ENCODE measurements around the gene PDAP1. TPM values are rescaled to one million over a fixed set of nuclear protein-coding genes. Genes with fewer than 3 reads are reported as not detected.
A peak's percentile ranks its signal among the peaks of the same experiment; 100 is the strongest.

PDAP1 gene, protein sequence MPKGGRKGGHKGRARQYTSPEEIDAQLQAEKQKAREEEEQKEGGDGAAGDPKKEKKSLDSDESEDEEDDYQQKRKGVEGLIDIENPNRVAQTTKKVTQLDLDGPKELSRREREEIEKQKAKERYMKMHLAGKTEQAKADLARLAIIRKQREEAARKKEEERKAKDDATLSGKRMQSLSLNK
- total RNA-seq (2014; rRNA removed; shearing (Covaris generic)) (91.3 and 141 TPM in 2 replicates), polyA plus RNA-seq (2016; fragmentation: Nextera tagmentation; extraction: Ambion mirVana) (91.0 and 95.5 TPM in 2 replicates)

DNA sequence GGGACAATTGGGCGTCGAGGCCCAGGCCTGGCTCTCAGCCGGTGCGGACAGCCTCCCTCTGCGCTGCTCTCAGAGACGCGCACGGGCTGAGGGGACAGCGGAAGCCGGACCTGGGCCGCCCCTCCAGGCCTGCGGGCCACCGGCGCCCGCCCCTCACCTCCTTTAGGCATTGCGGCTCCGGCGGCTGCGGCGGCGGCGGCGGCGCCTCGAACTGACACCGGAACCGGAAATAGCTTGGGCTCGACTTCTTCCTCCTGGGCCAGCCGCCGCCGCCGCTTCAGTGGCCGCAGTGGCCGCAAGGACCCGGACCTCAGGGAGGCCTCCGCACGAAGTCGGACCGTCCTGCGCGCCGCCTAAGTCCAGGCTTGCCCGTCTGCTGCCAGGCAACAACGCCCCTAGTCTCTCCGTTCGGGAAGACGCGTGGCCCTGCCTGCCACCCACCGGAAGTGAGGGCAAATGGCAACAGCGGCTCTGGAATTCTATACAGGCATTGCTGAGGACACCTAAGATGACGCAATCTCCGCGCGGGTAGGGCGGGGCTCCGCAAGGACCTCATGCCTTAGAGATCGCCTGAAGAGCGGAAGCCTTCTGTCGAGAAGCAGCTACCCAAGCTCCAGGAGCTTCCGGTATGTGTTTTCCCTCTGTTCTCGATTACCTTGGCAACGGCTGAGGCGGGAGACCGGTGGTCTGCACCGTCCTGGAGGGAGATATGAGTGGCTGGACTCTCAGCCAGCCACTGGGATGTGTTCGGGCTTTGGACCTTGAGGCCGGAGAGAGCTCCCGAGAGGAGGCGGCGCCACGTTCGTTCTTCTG, at the start of gene PDAP1, which contains the start of gene BUD31:
TSS of gene PDAP1 (minus strand) at position 219 of the 813 bp plus-strand sequence. CDS start at position 170, 49 bp downstream.
TSS of gene BUD31 (plus strand) at position 591 of the 813 bp plus-strand sequence. CDS start 2,124 bp downstream, outside the sequence.
- Histone ChIP-seq H4K20me1 (ENCODE audit: insufficient read depth) (0 out of 2 replicates have a peak, but pooled peaks cover 9% of the 10 kb centered on the region), H3K4me2 (ENCODE audit: unreplicated experiment) (peak within 1 kb of the TSS; percentile 100), H3K27me3 (replicated peaks; ENCODE audit: insufficient read depth) (no peaks in the 10 kb centered on the region), H3F3A (ENCODE audit: insufficient read depth) (peaks cover 27% of the 10 kb centered on the region), H3K79me2 (ENCODE audit: insufficient read depth) (peaks cover 95% of the 10 kb centered on the region), H3K4me1 (ENCODE audit: insufficient read depth) (peaks cover 31% of the 10 kb centered on the region), H3K36me3 (ENCODE audit: low read depth) (peaks cover 30% of the 10 kb centered on the region), H2AFZ (peak within 1 kb of the TSS; percentile 64), H3K4me3 (peak within 1 kb of the TSS; percentile 100), H3K9me2 (ENCODE audit: insufficient read depth) (no peaks in the 10 kb centered on the region), H3K9ac (peak within 1 kb of the TSS; percentile 98), H3K9me3 (ENCODE audit: low read depth) (no peaks in the 10 kb centered on the region), H3K27ac (peak within 1 kb of the TSS; percentile 96)
- DNase-seq, result peak; percentile 97
- in situ Hi-C loops (cut with MboI), result no loop called here
- 1% methylated on average over 56 to 71 of the region's 72 CpGs for WGBS, 2 experiments (ENCODE audit: low coverage in 1 of 2, low lambda C conversion rate in 2 of 2, missing lambda C conversion rate in 2 of 2)
- no peak for TF ChIP-seq EZH2 (IDR thresholded peaks at IDR 0.05; ENCODE audit: insufficient read depth, poor library complexity, severe bottlenecking)
- no peak for TF ChIP-seq EZH2phosphoT487 (IDR thresholded peaks at IDR 0.05; ENCODE audit: insufficient read depth, low read depth)

DNA sequence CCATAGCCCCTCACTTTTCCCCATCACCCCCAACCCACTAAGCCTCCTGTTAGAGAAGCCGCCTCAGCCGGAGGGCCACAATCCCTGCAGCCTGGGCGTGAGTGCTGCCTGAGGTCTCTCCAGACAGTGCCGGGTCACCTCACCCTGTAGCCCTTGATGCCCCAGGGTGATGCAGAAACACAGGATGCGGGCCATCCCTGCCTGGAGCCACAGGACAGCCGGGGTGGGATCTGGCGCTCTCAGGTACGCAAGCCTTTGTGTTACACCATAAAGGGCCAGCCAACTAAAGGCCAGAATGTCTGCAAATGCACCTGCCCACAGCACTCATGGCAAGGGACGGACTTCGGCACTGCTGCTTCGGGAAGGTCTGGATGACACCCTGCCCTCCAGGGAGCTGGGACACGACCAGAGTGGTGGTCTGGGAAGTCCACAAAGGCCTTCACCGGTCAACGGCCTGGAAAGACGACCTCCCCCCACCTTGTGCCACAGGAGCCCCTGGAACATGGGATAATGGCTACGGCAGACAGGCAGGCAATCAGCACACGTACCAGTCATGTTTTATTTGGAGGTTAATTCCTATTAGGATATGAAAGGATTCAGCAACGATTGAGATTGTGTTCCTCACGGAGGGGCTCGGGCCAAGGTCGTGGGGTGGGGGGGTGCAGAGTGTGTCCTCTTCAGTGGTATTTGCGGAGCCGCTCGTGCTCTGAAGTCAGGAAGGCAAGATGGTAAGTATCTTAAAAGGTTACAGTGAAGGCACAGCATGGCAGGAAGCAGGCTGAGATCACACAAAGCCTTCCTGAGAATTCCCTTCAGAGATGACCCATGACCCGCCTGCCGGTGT, 49.5 kb upstream of the PDAP1 start:
- 85 to 87% methylated on average over 26 of the region's 26 CpGs for WGBS, 2 experiments (ENCODE audit: low coverage in 1 of 2, low lambda C conversion rate in 2 of 2, missing lambda C conversion rate in 2 of 2)
- no peak overlapping the region for H3K9ac ChIP-seq
- no peak overlapping the region for H2AFZ ChIP-seq
- no peak overlapping the region for H3K4me3 ChIP-seq
- H3K4me1 ChIP-seq (ENCODE audit: insufficient read depth), result no peaks in the 10 kb centered on the region
- H3K27ac ChIP-seq, result no peak overlapping the region
- H3K36me3 ChIP-seq (ENCODE audit: low read depth), result peaks cover 6% of the 10 kb centered on the region; the same call in 1 of the 2 replicates
- H3K9me3 ChIP-seq (ENCODE audit: low read depth), result no peaks in the 10 kb centered on the region
- H3K27me3 ChIP-seq (replicated peaks; ENCODE audit: insufficient read depth), result no peaks in the 10 kb centered on the region
- H4K20me1 ChIP-seq (ENCODE audit: insufficient read depth), result peaks cover 5% of the 10 kb centered on the region; the same call in 1 of the 2 replicates
- H3K79me2 ChIP-seq (ENCODE audit: insufficient read depth), result peaks cover 82% of the 10 kb centered on the region
- H3K4me2 ChIP-seq (ENCODE audit: unreplicated experiment), result no peak overlapping the region
- DNase-seq, result no peak
- in situ Hi-C loops (cut with MboI), result no loop called here
- H3F3A ChIP-seq (ENCODE audit: insufficient read depth), result peaks cover 16% of the 10 kb centered on the region
- TF ChIP-seq EZH2 (IDR thresholded peaks at IDR 0.05; ENCODE audit: insufficient read depth, poor library complexity, severe bottlenecking), result no peak
- no peak for TF ChIP-seq EZH2phosphoT487 (IDR thresholded peaks at IDR 0.05; ENCODE audit: insufficient read depth, low read depth)
- H3K9me2 ChIP-seq (ENCODE audit: insufficient read depth), result no peaks in the 10 kb centered on the region

DNA sequence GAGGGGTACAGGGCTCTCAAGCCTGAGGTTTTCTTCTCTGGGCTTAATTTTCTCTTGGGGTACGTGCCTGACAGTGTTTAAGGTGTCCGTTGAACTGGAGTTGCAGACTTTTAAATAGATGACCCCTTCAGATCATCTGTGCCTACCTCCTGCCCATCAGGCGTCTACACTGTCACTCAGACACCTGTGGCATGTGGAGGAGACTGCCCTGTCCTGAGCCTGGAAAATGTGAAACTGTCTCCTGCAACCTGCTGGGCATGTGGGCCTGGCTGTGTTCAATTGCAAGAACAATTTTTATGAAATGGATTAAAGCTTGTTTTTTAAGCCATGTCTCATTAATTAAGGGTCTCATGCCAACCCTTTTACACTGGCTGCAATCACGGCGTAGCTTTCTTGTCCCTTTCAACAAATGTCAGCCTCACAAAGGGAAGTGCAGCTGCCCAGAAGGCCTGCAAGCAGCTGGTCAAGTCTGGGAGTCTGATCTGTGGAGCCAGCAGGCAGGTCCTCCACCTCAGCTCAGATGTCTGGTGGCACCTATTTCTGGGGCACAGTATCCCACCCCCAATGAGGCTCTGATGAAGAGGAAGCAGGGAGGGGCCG, 48.8 kb upstream of the PDAP1 start:
- Histone ChIP-seq H3K4me3 (no peak overlapping the region), H3K27ac (no peak overlapping the region), H3K27me3 (replicated peaks; ENCODE audit: insufficient read depth) (no peaks in the 10 kb centered on the region), H3K4me1 (ENCODE audit: insufficient read depth) (no peaks in the 10 kb centered on the region), H3K9ac (no peak overlapping the region), H2AFZ (no peak overlapping the region), H3K9me3 (ENCODE audit: low read depth) (no peaks in the 10 kb centered on the region), H3K36me3 (ENCODE audit: low read depth) (peaks cover 6% of the 10 kb centered on the region; the same call in 1 of the 2 replicates), H3K9me2 (ENCODE audit: insufficient read depth) (no peaks in the 10 kb centered on the region), H3K79me2 (ENCODE audit: insufficient read depth) (peaks cover 75% of the 10 kb centered on the region), H4K20me1 (ENCODE audit: insufficient read depth) (peaks cover 5% of the 10 kb centered on the region; the same call in 1 of the 2 replicates), H3K4me2 (ENCODE audit: unreplicated experiment) (no peak overlapping the region), H3F3A (ENCODE audit: insufficient read depth) (peaks cover 16% of the 10 kb centered on the region)
- TF ChIP-seq EZH2phosphoT487 (IDR thresholded peaks at IDR 0.05; ENCODE audit: insufficient read depth, low read depth) (no peak), EZH2 (IDR thresholded peaks at IDR 0.05; ENCODE audit: insufficient read depth, poor library complexity, severe bottlenecking) (no peak)
- DNase-seq, result no peak
- in situ Hi-C loops (cut with MboI), result no loop called here
- 65 to 67% methylated on average over 5 to 6 of the region's 6 CpGs for WGBS, 2 experiments (ENCODE audit: low coverage in 1 of 2, low lambda C conversion rate in 2 of 2, missing lambda C conversion rate in 2 of 2)

All from GM23248 (cell line).